ENCODE results near the gene CROCC2. TPM values are rescaled to one million over a fixed set of nuclear protein-coding genes. Genes with fewer than 3 reads are reported as not detected.
A peak's percentile ranks its signal among the peaks of the same experiment; 100 is the strongest.

Gene CROCC2
- total RNA-seq, 1 donor from 2014 or later: not detected

GRCh38 chr2:240873805-240874714 lies 32.1 kb upstream of the CROCC2 start:
- H3K4me3 Mint-ChIP-seq (ENCODE audit: unreplicated experiment): no peak overlapping the region
- no peaks in the 10 kb centered on the region for H3K36me3 Mint-ChIP-seq (ENCODE audit: low read depth)
- H3K27ac Mint-ChIP-seq (ENCODE audit: unreplicated experiment): no peak overlapping the region
- peak; percentile 24 for TF ChIP-seq CTCF (IDR thresholded peaks at IDR 0.05)
- peak; percentile 75 for DNase-seq (ENCODE audit: low spot score)
- H3K27me3 Mint-ChIP-seq (ENCODE audit: low read depth): peaks cover 14% of the 10 kb centered on the region
- no peaks in the 10 kb centered on the region for H3K4me1 Mint-ChIP-seq (ENCODE audit: low read depth)
- H3K9me3 Mint-ChIP-seq (ENCODE audit: low read depth): no peaks in the 10 kb centered on the region

GRCh38 chr2:240874715-240875227 lies 31.4 kb upstream of the CROCC2 start:
- no peak overlapping the region for H3K27ac Mint-ChIP-seq (ENCODE audit: unreplicated experiment)
- TF ChIP-seq CTCF (IDR thresholded peaks at IDR 0.05): no peak
- no peaks in the 10 kb centered on the region for H3K36me3 Mint-ChIP-seq (ENCODE audit: low read depth)
- DNase-seq (ENCODE audit: low spot score): peak; percentile 78
- peaks cover 14% of the 10 kb centered on the region for H3K27me3 Mint-ChIP-seq (ENCODE audit: low read depth)
- no peaks in the 10 kb centered on the region for H3K9me3 Mint-ChIP-seq (ENCODE audit: low read depth)
- H3K4me1 Mint-ChIP-seq (ENCODE audit: low read depth): no peaks in the 10 kb centered on the region
- H3K4me3 Mint-ChIP-seq (ENCODE audit: unreplicated experiment): no peak overlapping the region

GRCh38 chr2:240875228-240876034 lies 30.7 kb upstream of the CROCC2 start:
- no peaks in the 10 kb centered on the region for H3K9me3 Mint-ChIP-seq (ENCODE audit: low read depth)
- H3K27me3 Mint-ChIP-seq (ENCODE audit: low read depth): peaks cover 18% of the 10 kb centered on the region
- H3K4me1 Mint-ChIP-seq (ENCODE audit: low read depth): no peaks in the 10 kb centered on the region
- TF ChIP-seq CTCF (IDR thresholded peaks at IDR 0.05): no peak
- H3K36me3 Mint-ChIP-seq (ENCODE audit: low read depth): no peaks in the 10 kb centered on the region
- no peak overlapping the region for H3K4me3 Mint-ChIP-seq (ENCODE audit: unreplicated experiment)
- no peak overlapping the region for H3K27ac Mint-ChIP-seq (ENCODE audit: unreplicated experiment)
- peak; percentile 65 for DNase-seq (ENCODE audit: low spot score)

GRCh38 chr2:240876035-240876474 lies 30.1 kb upstream of the CROCC2 start:
- Mint-ChIP-seq H3K4me3 (ENCODE audit: unreplicated experiment) (no peak overlapping the region), H3K27me3 (ENCODE audit: low read depth) (peaks cover 22% of the 10 kb centered on the region), H3K27ac (ENCODE audit: unreplicated experiment) (no peak overlapping the region), H3K9me3 (ENCODE audit: low read depth) (no peaks in the 10 kb centered on the region), H3K4me1 (ENCODE audit: low read depth) (no peaks in the 10 kb centered on the region), H3K36me3 (ENCODE audit: low read depth) (no peaks in the 10 kb centered on the region)
- TF ChIP-seq CTCF (IDR thresholded peaks at IDR 0.05): no peak
- DNase-seq (ENCODE audit: low spot score): peak; percentile 77

All from chondrocyte (in vitro differentiated cells).